A549 (cell line): ENCODE results near the gene OBP2A. TPM values are rescaled to one million over a fixed set of nuclear protein-coding genes. Genes with fewer than 3 reads are reported as not detected.

Source experiments
- ATAC-seq, 2 experiments: fragments of 200-7000 bp in 1 of 2; fragments of >200 bp in 1 of 2; cut with Nextera tagmentation in 1 of 2; cut with Tn5 transposase in 1 of 2; 3 replicates each; pipeline versions ENCODE4 v1.8.0 to v1.9.1; 2018 to 2020; ENCODE audit warnings: mild to moderate bottlenecking in 1 of 2, moderate library complexity in 1 of 2
- CTCF ChIA-PET: fragments of 300-600 bp; sonication (Branson Sonifier 250); formaldehyde crosslinking; extraction: SDS; loops from one replicate; lab custom pipeline; 2021; ENCODE audit warnings: antibody characterized with exemption, inconsistent platforms; lab: Yijun Ruan, JAX
- POLR2A ChIA-PET: fragments of 350-600 bp; formaldehyde crosslinking; extraction: SDS; loops from one replicate; lab custom pipeline; 2021; ENCODE audit warnings: antibody characterized with exemption, inconsistent platforms; lab: Yijun Ruan, JAX
- DNase-seq, 2 experiments: peaks; one replicate each; pipeline versions ENCODE4 v3.0.0 to v3.0.0-alpha.2; 2011 to 2016; ENCODE audit warnings: low read depth in 1 of 2, low spot score in 1 of 2
- FAIRE-seq: peaks from 2 replicates; lab custom pipeline; 2011; peaks lifted over from hg19 to GRCh38; lab: Jason Lieb, UNC
- H3K27ac ChIP-seq, 2 experiments: fragments of >200 bp; sonication (Bioruptor Twin); formaldehyde crosslinking; 3 replicates each; pipeline ENCODE4 v1.5.1; 2016 to 2017
- H3K4me1 ChIP-seq: fragments of >200 bp; sonication (Bioruptor Twin); formaldehyde crosslinking; 3 replicates; pipeline ENCODE4 v1.6.1; 2016
- H3K4me2 ChIP-seq: fragments of >200 bp; sonication (Bioruptor Twin); formaldehyde crosslinking; 3 replicates; pipeline ENCODE4 v1.6.1; 2016
- H3K4me3 ChIP-seq: fragments of >200 bp; sonication (Bioruptor Twin); formaldehyde crosslinking; 3 replicates; pipeline ENCODE4 v1.5.1; 2016
- H3K9me3 ChIP-seq: fragments of >200 bp; sonication (Bioruptor Twin); formaldehyde crosslinking; 3 replicates; pipeline ENCODE4 v1.6.1; 2016
- ATOH8 ChIP-seq: fragments of 250-450 bp; sonication (Bioruptor Pico); IDR thresholded peaks from 2 replicates; pipeline ENCODE4 v1.5.0; 2020; ENCODE audit warnings: low read depth, mild to moderate bottlenecking, moderate library complexity
- CEBPB ChIP-seq, 2 experiments: fragments of >200 bp in 1 of 2; sonication (Bioruptor Twin) in 1 of 2; formaldehyde crosslinking in 1 of 2; IDR thresholded peaks; 2 replicates each; pipeline ENCODE4 v1.6.1; 2012 to 2016
- CHD4 ChIP-seq: fragments of 200-600 bp; sonication (generic); IDR thresholded peaks from 2 replicates; pipeline ENCODE4 v1.6.1; 2016; ENCODE audit warnings: antibody characterized with exemption, mild to moderate bottlenecking, borderline replicate concordance
- E2F6 ChIP-seq: IDR thresholded peaks from 2 replicates; pipeline ENCODE4 v1.6.1; 2012; ENCODE audit warnings: low read depth, borderline replicate concordance
- FOSB ChIP-seq: fragments of 250-450 bp; sonication (Bioruptor Pico); IDR thresholded peaks from 2 replicates; pipeline ENCODE4 v1.5.0; 2020; ENCODE audit warnings: mild to moderate bottlenecking, moderate library complexity
- GATA3 ChIP-seq: IDR thresholded peaks from 2 replicates; pipeline ENCODE4 v1.6.1; 2012; ENCODE audit warnings: borderline replicate concordance
- HES2 ChIP-seq: fragments of >200 bp; sonication (Bioruptor Twin); formaldehyde crosslinking; IDR thresholded peaks from 2 replicates; pipeline ENCODE4 v1.6.1; 2016
- HMGXB4 ChIP-seq: fragments of 250-450 bp; sonication (Bioruptor Pico); IDR thresholded peaks from 2 replicates; pipeline ENCODE4 v1.5.0; 2021; ENCODE audit warnings: mild to moderate bottlenecking, moderate library complexity, borderline replicate concordance
- HOXB5 ChIP-seq: fragments of 250-450 bp; sonication (Bioruptor Pico); IDR thresholded peaks from 2 replicates; pipeline ENCODE4 v1.5.0; 2020; ENCODE audit warnings: mild to moderate bottlenecking, moderate library complexity
- JUN ChIP-seq, 2 experiments: fragments of >200 bp; sonication (Bioruptor Twin); formaldehyde crosslinking; IDR thresholded peaks; 2 replicates in 1 of 2; 3 replicates in 1 of 2; pipeline ENCODE4 v1.6.1; 2016 to 2017
- KDM5A ChIP-seq: fragments of 200-600 bp; sonication (generic); IDR thresholded peaks from 2 replicates; pipeline ENCODE4 v1.6.1; 2016; ENCODE audit warnings: antibody characterized with exemption, mild to moderate bottlenecking
- MYC ChIP-seq: IDR thresholded peaks from 2 replicates; pipeline ENCODE4 v1.6.1; 2012; ENCODE audit warnings: mild to moderate bottlenecking, inconsistent platforms, low read length, improper control_type of control experiment, borderline replicate concordance
- NFE2L2 ChIP-seq: fragments of 150-350 bp; conservative IDR thresholded peaks from 2 replicates; pipeline ENCODE4 v1.6.1; 2014; ENCODE audit warnings: low read length
- NR3C1 ChIP-seq: fragments of >200 bp; sonication (Bioruptor Twin); formaldehyde crosslinking; IDR thresholded peaks from 3 replicates; pipeline ENCODE4 v1.6.1; 2017
- PBX3 ChIP-seq: IDR thresholded peaks from 2 replicates; pipeline ENCODE4 v1.6.1; 2012
- PHF8 ChIP-seq: fragments of 200-600 bp; sonication (generic); IDR thresholded peaks from 2 replicates; pipeline ENCODE4 v1.6.1; 2016; ENCODE audit warnings: low read depth, mild to moderate bottlenecking, antibody characterized with exemption, moderate library complexity, borderline replicate concordance
- REST ChIP-seq: fragments of 200-600 bp; sonication (generic); IDR thresholded peaks from 2 replicates; pipeline ENCODE4 v1.6.1; 2016; ENCODE audit warnings: antibody characterized with exemption, mild to moderate bottlenecking, moderate library complexity
- RFX5 ChIP-seq: fragments of 450-650 bp; IDR thresholded peaks from 2 replicates; pipeline ENCODE4 v1.7.1; 2014; ENCODE audit warnings: antibody characterized with exemption, mild to moderate bottlenecking, moderate library complexity
- RNF2 ChIP-seq: fragments of 200-600 bp; sonication (generic); IDR thresholded peaks from 2 replicates; pipeline ENCODE4 v1.6.1; 2016; ENCODE audit warnings: low read depth, mild to moderate bottlenecking, antibody characterized with exemption, moderate library complexity, borderline replicate concordance
- SMC3 ChIP-seq: fragments of >200 bp; sonication (Bioruptor Twin); formaldehyde crosslinking; IDR thresholded peaks from 3 replicates; pipeline ENCODE4 v1.6.1; 2018; ENCODE audit warnings: inconsistent platforms
- TFCP2L1 ChIP-seq: fragments of 250-450 bp; sonication (Bioruptor Pico); IDR thresholded peaks from 2 replicates; pipeline ENCODE4 v1.5.0; 2021; ENCODE audit warnings: mild to moderate bottlenecking
- USF2 ChIP-seq: fragments of 450-650 bp; IDR thresholded peaks from 2 replicates; pipeline ENCODE4 v1.6.1; 2014; ENCODE audit warnings: antibody characterized with exemption
- WGBS: methylation state at CpG from one replicate; pipeline ENCODE4 v1.1.6; 2017; ENCODE audit errors: missing lambda C conversion rate; 5-methylcytosine and 5-hydroxymethylcytosine counted together
- polyA plus RNA-seq, 4 experiments: library from polyadenylated mRNA; depleted of rRNA in 3 of 4; stranded (reverse); fragments of >200 nt; fragmentation: RNase III in 1 of 4; extraction: RNeasy Plus Mini Kit Qiagen cat#74134 plus additional on column Dnase treatment in 1 of 4; gene quantifications; 2 replicates in 3 of 4; 3 replicates in 1 of 4; pipeline ENCODE4 v1.2.3, GENCODE V29; 2011 to 2017

The OBP2A gene
- polyA plus RNA-seq, 2 of the 4 experiments (the other 2 are of a cell fraction) = not detected

GRCh38 chr9:135574331-135574730 is 28.4 kb downstream of the OBP2A start:
- Histone ChIP-seq H3K9me3 (0 out of 3 replicates have a peak, but pooled peaks cover 2% of the 10 kb centered on the region), H3K4me1 (no peaks in the 10 kb centered on the region), H3K4me2 (no peak overlapping the region), H3K4me3 (no peak overlapping the region), H3K27ac (no peak overlapping the region)
- FAIRE-seq (no peak), DNase-seq (no peak), ATAC-seq (no peak)
- ChIA-PET POLR2A (no interaction called here), CTCF (interaction anchor here (0.7 to 2.7 kb wide), 5 partner anchors 7 to 128 kb away, joined by 3 to 8 read pairs (median 5); partner anchors contain the start of gene KCNT1)
- 18% methylated on average over 8 of the region's 14 CpGs for WGBS
- TF ChIP-seq TFCP2L1 (no peak), FOSB (no peak), REST (no peak), PBX3 (no peak), NFE2L2 (no peak), KDM5A (no peak), E2F6 (no peak), HES2 (no peak), RFX5 (no peak), HMGXB4 (no peak), USF2 (no peak), SMC3 (no peak)

- H3K27ac ChIP-seq = no peak overlapping the region
- no peak for FAIRE-seq
- H3K4me2 ChIP-seq = no peak overlapping the region
- ChIA-PET POLR2A (no interaction called here), CTCF (interaction anchor here (0.7 to 2.7 kb wide), 5 partner anchors 8 to 127 kb away, joined by 3 to 8 read pairs (median 5); partner anchors contain the start of gene KCNT1)
- TF ChIP-seq ATOH8 (CRISPR knock-in tag) (no peak), HOXB5 (CRISPR knock-in tag) (no peak), CHD4 (no peak), MYC (no peak), RNF2 (no peak), PBX3 (no peak), NR3C1 (no peak), PHF8 (no peak), CEBPB (IDR thresholded peaks at IDR 0.05) (no peak), GATA3 (no peak), JUN (IDR thresholded peaks at IDR 0.05) (no peak)
- no peaks in the 10 kb centered on the region for H3K4me1 ChIP-seq
- WGBS = 42% methylated on average over 9 of the region's 15 CpGs
- no peak for DNase-seq
- no peak for ATAC-seq
- H3K9me3 ChIP-seq = no peaks in the 10 kb centered on the region
- no peak overlapping the region for H3K4me3 ChIP-seq
These were observed 29.0 kb downstream of the OBP2A start for GRCh38 chr9:135574943-135575342.
